ENCODE measurements around the gene PARP12. TPM values are rescaled to one million over a fixed set of nuclear protein-coding genes. Genes with fewer than 3 reads are reported as not detected.

Gene PARP12
- total and polyA plus RNA-seq, 2 of the 8 experiments (the other 6 are each of a cell fraction or from before 2014, with no cell fraction given), result 9.0 to 21.5 TPM

- Histone ChIP-seq H2AK5ac (ENCODE audit: low read depth, low read length) (no peak overlapping the region), H3K36me3 (ENCODE audit: control insufficient read depth in 2 of 4, insufficient read depth in 4 of 4, low read length in 3 of 4) (no peaks in the 10 kb centered on the region), H3K4ac (replicated peaks; ENCODE audit: insufficient read length, low read depth, low read length) (no peak overlapping the region), H2BK20ac (ENCODE audit: low read length) (no peak overlapping the region), H3K14ac (ENCODE audit: insufficient read length) (no peak overlapping the region), H3K4me2 (ENCODE audit: insufficient read depth in 1 of 2, low read depth in 2 of 2, low read length in 2 of 2) (no peak overlapping the region), H4K91ac (replicated peaks; ENCODE audit: insufficient read length, low read length) (no peak overlapping the region), H2BK12ac (ENCODE audit: low read depth, low read length) (no peak overlapping the region), H3K9me3 (ENCODE audit: insufficient read depth in 2 of 2, low read depth in 1 of 2, low read length in 1 of 2) (no peaks in the 10 kb centered on the region), H4K20me1 (replicated peaks in 1 of 2; ENCODE audit: control insufficient read depth in 1 of 2, insufficient read depth in 2 of 2, low read length in 2 of 2) (no peaks in the 10 kb centered on the region), H3K79me2 (ENCODE audit: control insufficient read depth in 1 of 2, insufficient read depth in 2 of 2, low read length in 2 of 2) (no peaks in the 10 kb centered on the region), H2AFZ (ENCODE audit: low read length) (no peak overlapping the region), H3K27me3 (replicated peaks in 1 of 4; ENCODE audit: control insufficient read depth in 3 of 4, extremely low read depth in 1 of 4, insufficient read depth in 3 of 4, low read length in 3 of 4) (no peaks in the 10 kb centered on the region), H3K56ac (replicated peaks; ENCODE audit: insufficient read length, low read depth, low read length) (no peak overlapping the region), H3K27ac (ENCODE audit: low read depth, low read length) (no peak overlapping the region), H2BK5ac (ENCODE audit: low read depth, low read length) (no peak overlapping the region), H3K23ac (ENCODE audit: insufficient read length) (no peak overlapping the region), H3K4me1 (replicated peaks in 1 of 4; ENCODE audit: control insufficient read depth in 3 of 4, insufficient read depth in 4 of 4, low read length in 3 of 4) (no peaks in the 10 kb centered on the region), H3K4me3 (ENCODE audit: extremely low read depth in 1 of 4, insufficient read depth in 2 of 4, low read depth in 3 of 4, low read length in 4 of 4) (no peak overlapping the region), H3K9ac (replicated peaks in 1 of 4; ENCODE audit: extremely low read depth in 1 of 4, low read depth in 3 of 4, low read length in 3 of 4) (no peak overlapping the region), H3K23me2 (ENCODE audit: low read depth, low read length) (no peaks in the 10 kb centered on the region), H2BK15ac (ENCODE audit: low read length) (no peak overlapping the region), H3K18ac (ENCODE audit: extremely low read depth, low read length) (no peak overlapping the region), H4K8ac (ENCODE audit: extremely low read depth, insufficient read depth, low read length) (0 out of 2 replicates have a peak overlapping the region, but pooled peaks have one; percentile 32), H3K79me1 (ENCODE audit: low read depth, low read length) (0 out of 2 replicates have a peak, but pooled peaks cover 2% of the 10 kb centered on the region), H4K5ac (ENCODE audit: insufficient read length, low read depth, low read length) (no peak overlapping the region), H2BK120ac (replicated peaks; ENCODE audit: low read depth, low read length) (no peak overlapping the region)
- ChIA-PET CTCF (ENCODE audit: partially characterized antibody) (interaction anchor here (0.8 to 1.5 kb wide), 2 partner anchors 20 to 155 kb away, joined by 4 read pairs; no protein-coding TSS in a partner anchor), POLR2A (ENCODE audit: partially characterized antibody) (interaction anchor here (0.6 to 0.8 kb wide), 2 partner anchors 20 to 773 kb away, joined by 3 read pairs; no protein-coding TSS in a partner anchor)
- no peak for FAIRE-seq
- DNase-seq (ENCODE audit: low read depth in 1 of 2, low spot score in 2 of 2), result no peak
- WGBS, 2 experiments (ENCODE audit: extremely low coverage in 1 of 2, insufficient coverage in 1 of 2, insufficient read length in 1 of 2, insufficient replicate concordance in 2 of 2, low coverage in 1 of 2, low lambda C conversion rate in 2 of 2, missing lambda C conversion rate in 1 of 2), result 90% methylated on average over 11 of the region's 12 CpGs; no CpG with 5 or more reads in 1 of the 2 experiments
- TF ChIP-seq POLR2AphosphoS5 (IDR thresholded peaks at IDR 0.05; ENCODE audit: low read depth, low read length), result no peak
- TF ChIP-seq KDM1A (IDR thresholded peaks at IDR 0.05; ENCODE audit: borderline replicate concordance, low read length), result no peak
- no peak for TF ChIP-seq SP1 (IDR thresholded peaks at IDR 0.05; ENCODE audit: low read depth, low read length)
- no peak for TF ChIP-seq NANOG (IDR thresholded peaks at IDR 0.05; ENCODE audit: insufficient read depth, low read depth, low read length, poor library complexity, severe bottlenecking)
- TF ChIP-seq BCL11A (IDR thresholded peaks at IDR 0.05; ENCODE audit: low read depth in 2 of 2, low read length in 2 of 2), result no peak
- no peak for TF ChIP-seq SIX5 (IDR thresholded peaks at IDR 0.05; ENCODE audit: low read depth, low read length)
- TF ChIP-seq ATF2 (IDR thresholded peaks at IDR 0.05; ENCODE audit: low read length), result no peak
- no peak for TF ChIP-seq CBX5 (IDR thresholded peaks at IDR 0.05; ENCODE audit: low read depth, low read length)
- TF ChIP-seq MAFK (IDR thresholded peaks at IDR 0.05; ENCODE audit: low read depth, low read length), result no peak
- TF ChIP-seq CREB1 (IDR thresholded peaks at IDR 0.05), result no peak
- TF ChIP-seq KDM4A (IDR thresholded peaks at IDR 0.05; ENCODE audit: low read depth, low read length, severe bottlenecking), result no peak
Observed at GRCh38 chr7:140025814-140026433, 36.8 kb downstream of the PARP12 start.

Measured in H1 (cell line).